GM12801 (cell line): ENCODE measurements around the gene STPG3.

Source experiments
- TF ChIP-seq, protein P1 (sequence below): IDR thresholded peaks from one replicate; pipeline ENCODE4 v1.5.1; 2011; ENCODE audit warnings: control low read depth; ENCODE audit not compliant: insufficient read length; ENCODE audit errors: extremely low read depth

Gene STPG3

DNA sequence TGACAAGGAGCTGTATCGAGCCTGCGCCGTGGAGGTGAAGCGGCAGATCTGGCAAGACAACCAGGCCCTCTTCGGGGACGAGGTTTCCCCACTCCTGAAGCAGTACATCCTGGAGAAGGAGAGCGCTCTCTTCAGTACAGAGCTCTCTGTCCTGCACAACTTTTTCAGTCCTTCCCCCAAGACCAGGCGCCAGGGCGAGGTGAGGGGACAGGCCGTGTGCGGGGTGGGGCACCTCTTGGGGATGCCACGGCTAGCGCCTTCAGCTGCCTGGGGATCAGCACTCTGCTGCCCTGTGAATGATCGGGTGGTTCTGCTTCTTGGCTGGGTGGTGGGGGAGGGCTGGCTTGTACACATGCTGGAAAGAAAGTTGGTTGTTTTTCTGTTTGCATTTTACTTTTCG, 5.8 kb downstream of the STPG3 start:
- TF ChIP-seq, protein P1, sequence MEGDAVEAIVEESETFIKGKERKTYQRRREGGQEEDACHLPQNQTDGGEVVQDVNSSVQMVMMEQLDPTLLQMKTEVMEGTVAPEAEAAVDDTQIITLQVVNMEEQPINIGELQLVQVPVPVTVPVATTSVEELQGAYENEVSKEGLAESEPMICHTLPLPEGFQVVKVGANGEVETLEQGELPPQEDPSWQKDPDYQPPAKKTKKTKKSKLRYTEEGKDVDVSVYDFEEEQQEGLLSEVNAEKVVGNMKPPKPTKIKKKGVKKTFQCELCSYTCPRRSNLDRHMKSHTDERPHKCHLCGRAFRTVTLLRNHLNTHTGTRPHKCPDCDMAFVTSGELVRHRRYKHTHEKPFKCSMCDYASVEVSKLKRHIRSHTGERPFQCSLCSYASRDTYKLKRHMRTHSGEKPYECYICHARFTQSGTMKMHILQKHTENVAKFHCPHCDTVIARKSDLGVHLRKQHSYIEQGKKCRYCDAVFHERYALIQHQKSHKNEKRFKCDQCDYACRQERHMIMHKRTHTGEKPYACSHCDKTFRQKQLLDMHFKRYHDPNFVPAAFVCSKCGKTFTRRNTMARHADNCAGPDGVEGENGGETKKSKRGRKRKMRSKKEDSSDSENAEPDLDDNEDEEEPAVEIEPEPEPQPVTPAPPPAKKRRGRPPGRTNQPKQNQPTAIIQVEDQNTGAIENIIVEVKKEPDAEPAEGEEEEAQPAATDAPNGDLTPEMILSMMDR = no peak

- TF ChIP-seq, protein P1 = no peak
These were observed 11.8 kb downstream of the STPG3 start for GRCh38 chr9:137262909-137263285.

- TF ChIP-seq, protein P1 = no peak
These were observed 12.4 kb downstream of the STPG3 start for GRCh38 chr9:137263506-137263905.

DNA sequence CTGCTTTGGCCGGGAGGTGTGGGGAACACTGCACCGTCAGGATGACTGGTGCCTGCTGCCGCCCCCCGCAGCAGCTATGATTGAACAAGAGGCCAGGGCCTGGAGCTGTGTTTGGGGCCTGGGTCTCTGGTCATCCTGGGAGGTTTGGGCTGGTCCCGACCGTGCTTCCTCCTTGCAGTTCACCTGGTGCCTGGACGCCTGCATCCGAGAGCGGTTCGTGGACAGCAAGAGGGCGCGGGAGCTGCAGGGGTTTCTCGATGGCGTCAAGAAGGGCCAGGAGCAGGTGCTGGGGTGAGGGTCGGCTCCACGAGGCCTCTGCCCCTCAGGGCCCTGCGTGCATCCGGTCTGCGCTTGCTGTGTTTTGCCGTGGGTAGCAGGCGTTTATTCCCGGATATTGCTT, 13.0 kb downstream of the STPG3 start:
- TF ChIP-seq, protein P1 = no peak

DNA sequence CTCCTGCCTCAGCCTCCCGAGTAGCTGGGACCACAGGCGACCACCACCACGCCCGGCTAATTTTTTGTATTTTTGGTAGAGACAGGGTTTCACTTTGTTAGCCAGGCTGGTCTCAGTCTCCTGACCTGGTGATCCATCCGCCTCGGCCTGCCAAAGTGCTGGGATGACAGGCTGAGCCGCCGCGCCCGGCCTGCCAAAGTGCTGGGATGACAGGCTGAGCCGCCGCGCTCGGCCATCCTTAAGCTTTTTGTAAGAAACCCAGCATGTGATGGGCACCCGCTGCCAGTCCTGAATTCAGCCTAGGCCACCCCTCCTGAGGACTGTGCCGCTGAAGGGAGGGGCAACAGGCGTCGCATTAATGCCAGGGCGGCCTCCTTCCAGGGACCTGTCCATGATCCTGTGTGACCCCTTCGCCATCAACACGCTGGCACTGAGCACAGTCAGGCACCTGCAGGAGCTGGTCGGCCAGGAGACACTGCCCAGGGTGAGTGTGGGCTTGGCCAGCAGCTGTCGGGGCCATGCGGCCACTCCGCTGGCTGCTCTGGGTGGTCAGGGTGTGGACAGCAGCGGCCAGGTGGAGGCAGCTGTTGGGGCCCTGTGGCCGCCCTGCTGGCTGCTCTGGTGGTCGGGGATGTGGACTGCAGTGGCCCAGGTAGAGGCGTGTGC, 14.5 kb downstream of the STPG3 start:
- TF ChIP-seq, protein P1 = no peak

GRCh38 chr9:137266162-137266527, 15.1 kb downstream of the STPG3 start:
- TF ChIP-seq, protein P1 = no peak

GRCh38 chr9:137266585-137267453, 15.7 kb downstream of the STPG3 start:
- TF ChIP-seq, protein P1 = no peak
